HG03558 (cell line): Measurements from ENCODE around the gene FANCC.

Experiments
- ATAC-seq: cut with Tn5 transposase; IDR thresholded peaks from one replicate; pipeline ENCODE4 v1.9.1; 2021; ENCODE audit warnings: moderate number of reproducible peaks; ENCODE audit not compliant: unreplicated experiment; ENCODE audit errors: extremely low read depth

FANCC gene

DNA sequence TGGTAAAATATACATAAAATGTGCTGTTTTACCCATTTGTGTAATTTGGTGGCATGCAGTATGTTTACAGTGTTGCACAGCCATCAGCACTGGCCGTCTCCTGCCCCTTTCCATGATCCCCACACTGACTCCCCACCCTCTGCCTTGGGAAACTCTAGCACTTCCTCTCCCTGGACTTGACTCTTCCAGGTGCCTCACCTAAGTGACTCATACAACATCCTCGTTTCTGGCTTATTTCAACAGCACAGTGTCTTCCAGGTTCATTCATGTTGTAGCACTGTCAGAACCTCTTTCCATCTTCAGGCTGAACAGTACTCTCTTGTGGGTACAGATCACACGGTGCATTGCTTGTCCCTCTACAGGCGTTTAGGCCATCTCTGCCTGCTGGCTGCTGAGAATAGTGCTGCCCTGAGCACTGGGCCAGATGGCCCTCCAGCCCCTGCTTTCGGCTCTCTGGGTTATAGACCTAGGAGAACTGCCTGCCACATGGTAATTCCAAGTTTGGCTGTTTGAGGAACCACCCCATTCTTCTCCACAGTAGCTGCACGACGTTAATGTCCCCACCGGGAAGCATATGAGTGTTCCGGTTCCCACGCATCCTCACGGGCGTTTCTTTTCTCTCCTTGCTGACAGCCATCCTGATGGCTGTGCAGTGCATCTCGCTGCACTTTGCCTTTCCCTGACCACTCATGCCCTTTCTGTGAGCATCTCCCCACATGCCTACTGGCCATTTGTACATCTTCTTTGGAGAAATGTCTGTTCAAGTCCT, 211.8 kb downstream of the FANCC start:
- no peak for ATAC-seq

DNA sequence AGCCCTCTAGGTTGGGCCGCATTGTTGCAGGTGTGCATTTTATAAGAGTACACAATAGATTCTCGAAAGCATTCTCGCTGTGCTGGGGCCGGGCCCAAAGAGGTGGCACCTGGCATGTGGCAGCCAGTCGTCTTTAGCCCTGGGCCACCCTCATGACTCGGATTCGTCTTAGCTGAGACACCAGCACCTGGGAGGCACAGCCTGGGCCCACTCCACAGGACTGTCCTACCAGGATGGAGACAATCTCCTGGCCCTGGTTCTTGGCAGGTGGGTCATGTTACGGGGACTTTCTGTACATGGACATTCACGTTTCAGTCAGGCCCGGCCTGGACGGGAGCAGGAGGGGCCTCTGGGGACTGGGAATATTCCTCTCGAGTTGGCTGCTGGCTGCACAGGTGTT, 212.5 kb downstream of the FANCC start:
- no peak for ATAC-seq

DNA sequence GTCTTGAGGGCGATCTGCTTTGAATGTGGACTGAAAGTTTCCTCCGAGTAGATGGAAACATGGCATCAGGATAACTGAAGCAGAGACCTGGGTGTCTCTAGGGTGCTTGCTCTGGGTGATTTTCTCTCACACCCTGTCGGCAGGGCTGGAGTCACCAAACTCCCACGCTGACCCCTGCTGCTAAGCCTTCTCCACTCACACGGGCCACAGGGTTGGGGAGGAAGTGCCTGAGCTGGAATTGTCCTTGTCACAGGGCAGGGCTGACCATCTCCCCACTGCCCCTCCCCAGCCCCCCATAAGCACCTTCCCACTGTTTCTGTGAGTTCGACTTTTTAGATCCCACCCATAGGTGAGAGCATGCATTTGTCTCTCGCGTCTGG, 212.9 kb downstream of the FANCC start:
- ATAC-seq, result no peak

DNA sequence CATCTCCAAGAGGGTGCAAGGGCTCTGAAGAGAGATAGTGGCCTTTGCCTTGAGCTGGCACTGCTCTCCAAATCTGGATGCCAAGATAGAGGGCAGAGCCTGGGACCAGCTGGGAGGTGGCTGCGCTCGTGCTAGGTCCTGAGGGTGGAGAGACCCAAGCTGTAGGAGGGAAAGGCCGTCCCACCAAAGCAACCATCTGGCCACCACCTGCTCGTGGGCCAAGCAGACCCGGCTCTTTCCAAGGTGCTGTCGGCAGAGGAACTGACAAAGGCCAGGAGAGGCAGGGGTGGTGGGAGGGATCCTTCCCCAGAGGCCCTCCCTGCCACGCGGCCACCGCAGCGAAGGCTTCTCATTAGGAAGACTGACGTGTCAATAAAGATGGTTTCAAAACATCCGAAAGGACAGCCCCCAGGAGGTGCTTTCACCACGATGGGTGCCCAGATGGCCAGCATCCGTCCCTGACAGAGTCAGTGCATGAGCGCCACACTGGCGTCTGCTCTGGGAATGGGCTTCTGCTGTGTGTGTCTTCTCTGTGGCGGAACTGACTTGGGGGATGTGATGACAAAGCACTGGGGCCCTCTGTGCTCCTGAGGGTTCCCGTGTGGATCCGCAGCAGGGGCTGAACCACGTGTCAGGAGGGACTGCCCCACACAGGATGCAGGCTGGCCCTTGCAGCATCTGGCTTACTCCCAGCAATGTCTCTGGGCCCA, 213.5 kb downstream of the FANCC start:
- ATAC-seq, result no peak

DNA sequence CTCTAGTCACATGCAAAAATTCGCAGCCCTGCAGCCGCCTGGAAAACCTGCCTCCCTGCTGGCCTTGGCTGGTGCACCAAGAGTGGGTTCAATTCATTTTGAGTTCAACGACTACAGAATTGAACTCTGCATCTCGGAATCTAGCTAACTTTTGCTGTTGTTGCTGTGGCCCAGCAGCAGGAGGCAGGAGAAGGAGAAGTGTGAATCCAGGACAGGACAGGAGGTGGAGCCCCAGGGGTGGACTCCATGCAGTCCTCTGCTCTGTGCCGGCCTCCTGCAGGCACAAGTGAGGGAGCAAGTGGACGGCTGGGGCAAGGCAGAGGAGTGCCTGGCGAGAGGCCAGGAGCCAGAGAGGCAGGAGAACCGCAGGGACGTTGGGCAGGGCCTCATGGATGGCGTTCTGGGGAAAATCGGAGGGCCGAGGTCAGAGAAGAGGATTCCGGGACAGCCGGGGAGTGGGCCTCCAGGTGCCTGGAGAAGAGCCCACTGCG, 214.2 kb downstream of the FANCC start:
- no peak for ATAC-seq

DNA sequence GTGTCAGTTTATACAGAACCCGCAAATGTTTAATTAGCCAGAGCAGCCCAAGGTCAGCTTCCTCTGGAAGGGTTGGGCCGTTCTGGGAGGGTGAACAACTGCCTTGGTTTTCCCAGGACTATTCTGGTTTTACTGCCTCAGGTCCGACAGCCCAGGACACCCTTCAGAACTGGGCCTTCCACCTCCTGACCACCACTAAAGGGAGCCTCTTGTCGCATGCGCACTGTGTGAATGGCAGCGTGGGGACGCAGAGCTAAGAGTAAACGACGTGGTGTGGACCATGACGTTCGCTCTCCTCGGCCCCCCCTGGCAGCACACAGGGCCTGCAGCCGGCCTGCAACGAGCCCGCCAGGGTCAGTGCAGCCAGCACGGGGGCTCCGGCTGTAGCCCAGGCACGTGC, 214.9 kb downstream of the FANCC start:
- no peak for ATAC-seq

DNA sequence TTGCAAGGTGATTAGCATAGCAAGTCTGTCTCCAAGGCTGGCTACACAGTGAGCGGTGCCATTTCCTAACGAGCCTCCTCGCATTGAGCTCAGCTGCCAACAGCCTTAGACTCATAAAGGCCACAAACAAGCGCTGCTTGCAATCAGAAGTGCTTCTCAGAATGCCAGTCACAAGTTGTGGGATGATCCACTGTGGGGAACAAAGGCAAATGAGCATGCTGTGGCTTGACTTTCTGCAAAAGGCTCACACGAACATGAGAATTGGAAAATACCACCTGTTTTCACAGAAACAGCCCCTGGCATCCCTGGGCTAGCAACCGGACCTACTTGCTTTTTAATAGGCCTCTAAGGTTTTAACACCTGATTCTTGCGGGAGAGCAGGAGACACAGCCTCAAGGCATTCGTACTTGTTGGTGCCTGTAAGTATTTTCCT, 215.5 kb downstream of the FANCC start:
- ATAC-seq, result no peak

DNA sequence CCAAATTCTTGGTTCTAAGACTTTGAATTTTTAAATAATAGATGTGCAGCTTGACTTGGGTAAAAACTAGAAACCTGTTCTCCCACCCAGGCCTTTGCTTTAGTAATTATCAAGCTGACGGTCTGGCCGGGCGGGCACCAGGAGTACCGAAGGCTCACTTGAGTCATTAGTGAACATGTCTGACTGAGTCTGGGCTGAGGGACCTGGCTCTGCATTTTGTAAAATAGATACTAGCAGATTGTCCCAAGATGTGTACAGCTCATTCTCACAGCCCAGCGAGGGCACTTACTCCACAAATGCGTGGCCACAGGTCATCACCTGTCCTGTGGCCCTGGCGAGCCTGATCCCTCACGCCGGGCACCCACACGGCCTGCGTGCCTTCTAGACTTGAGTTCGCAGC, 216.2 kb downstream of the FANCC start:
- ATAC-seq, result no peak

DNA sequence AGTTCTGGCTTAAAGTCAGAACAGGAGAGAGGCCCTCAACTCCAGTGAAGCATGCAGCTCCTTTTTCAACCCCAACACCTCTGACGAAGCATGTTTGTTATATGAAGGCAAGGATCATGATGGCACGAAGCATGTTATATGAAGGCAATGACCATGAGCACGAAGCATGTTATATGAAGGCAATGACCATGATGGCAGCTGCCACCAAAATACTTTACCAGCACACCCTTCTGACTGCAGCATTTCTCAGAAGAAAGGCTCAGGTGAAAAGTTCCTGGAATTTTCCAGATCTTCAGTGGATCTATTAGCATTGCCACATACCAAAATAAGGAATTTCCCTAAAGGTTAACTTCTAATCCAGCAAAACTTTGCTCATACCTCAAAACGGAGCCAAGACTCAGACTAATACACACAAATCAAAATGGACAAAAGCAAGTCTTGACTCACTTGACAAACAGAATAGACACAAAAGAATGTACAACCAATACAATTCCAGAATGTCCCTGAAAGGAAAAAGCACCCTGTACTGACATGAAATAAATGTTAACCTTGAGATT, 217.4 kb downstream of the FANCC start:
- no peak for ATAC-seq

DNA sequence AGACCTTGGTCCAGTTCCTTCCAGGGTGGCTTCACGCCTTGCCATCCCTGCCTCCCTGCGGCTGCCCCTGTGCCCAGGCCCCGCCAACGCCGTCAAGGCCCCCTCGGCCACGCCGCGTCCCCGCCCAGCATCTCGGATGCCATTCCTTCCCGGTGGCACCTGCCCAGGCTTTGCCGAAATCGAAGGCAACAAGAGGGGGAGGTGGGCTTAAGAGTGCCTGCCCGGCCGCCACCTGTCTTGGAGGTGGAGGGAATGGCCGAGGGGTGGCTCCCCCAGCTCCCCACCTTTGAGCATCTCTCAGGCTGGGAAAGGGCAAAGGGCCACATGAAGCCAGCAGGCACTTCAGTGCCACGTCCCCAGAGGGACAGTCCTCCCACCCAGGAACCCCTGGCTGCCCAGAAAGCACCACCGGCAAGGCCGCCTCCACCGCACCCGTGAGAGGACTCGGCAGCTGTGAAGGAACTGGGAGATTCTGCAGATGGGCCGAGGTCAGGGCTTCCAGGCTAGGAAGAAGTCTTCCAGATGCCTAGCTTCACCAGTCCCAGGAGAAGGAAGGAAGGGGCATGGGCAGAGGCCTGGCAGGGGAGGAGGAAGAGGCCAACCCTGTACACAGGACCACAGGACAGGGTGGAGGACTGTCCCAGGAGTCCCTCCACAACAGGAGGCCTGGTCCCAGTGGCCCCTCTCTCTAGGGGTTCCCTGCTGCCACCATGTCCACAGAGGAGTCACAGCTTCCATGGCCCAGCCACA, 218.0 kb downstream of the FANCC start:
- no peak for ATAC-seq

DNA sequence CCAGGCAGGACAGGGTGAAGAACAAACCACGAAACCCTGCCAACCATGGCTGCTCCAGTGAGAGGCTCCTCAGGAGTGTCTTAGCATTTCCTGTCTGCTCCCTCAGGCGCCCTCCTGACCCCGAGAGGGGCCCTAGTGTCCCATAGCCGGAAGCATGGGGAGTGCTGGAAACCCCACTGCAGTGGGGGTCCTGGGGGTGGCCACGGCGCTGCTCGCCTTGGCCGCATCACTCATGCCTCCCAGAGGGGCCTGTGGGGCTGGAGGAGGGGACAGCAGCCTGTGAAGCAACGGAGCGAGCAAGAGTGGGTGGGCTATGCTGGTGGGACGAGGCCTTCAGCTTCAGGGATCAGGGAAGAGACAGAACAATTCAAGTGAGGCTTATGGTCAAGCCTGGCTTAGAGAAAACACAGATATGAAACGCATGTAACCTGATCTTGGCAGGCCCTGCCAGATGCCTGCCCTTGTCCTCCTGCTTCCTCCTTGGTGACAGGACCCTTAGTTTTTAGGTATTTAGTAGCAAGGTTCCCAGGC, 219.1 kb downstream of the FANCC start:
- ATAC-seq, result no peak

DNA sequence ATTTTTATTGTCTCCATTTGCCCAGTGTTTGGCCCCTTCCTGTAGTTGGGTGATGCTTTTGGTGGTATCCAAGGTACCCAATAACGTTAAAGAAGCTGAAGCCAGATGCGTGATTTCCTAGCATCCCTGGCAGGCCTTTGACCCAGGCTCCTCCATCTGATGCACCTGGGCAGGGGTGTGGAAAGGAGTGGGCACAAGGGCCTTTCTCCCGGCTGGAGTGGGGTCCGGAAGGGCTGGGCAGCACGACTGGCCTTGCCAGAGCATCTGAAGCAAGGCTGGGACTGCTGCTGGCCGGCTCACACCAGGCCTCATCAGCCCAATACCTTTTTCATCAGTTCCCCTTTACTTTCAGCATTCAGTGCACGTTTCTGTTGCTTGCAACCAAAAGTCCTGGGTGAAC, 220.2 kb downstream of the FANCC start:
- ATAC-seq, result no peak

DNA sequence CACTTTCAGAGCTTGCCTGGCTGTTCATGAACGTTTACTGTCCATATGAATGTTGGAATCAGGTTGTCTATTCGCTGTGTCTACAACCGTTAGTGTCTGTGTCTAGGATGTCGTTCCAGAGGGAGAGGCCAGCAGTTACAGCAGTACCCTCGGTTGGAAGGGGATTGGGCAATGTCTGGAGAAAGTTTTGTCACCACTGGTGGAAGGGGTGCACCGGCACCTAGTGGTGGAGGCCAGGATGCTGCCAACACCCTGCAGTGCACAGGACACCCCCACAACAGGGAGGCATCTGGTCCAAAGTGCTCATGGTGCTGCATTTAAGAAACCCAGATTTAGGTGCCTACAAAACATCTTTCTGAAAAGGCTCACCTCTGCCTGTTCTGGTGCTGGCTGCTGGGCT, 220.7 kb downstream of the FANCC start:
- ATAC-seq, result no peak

DNA sequence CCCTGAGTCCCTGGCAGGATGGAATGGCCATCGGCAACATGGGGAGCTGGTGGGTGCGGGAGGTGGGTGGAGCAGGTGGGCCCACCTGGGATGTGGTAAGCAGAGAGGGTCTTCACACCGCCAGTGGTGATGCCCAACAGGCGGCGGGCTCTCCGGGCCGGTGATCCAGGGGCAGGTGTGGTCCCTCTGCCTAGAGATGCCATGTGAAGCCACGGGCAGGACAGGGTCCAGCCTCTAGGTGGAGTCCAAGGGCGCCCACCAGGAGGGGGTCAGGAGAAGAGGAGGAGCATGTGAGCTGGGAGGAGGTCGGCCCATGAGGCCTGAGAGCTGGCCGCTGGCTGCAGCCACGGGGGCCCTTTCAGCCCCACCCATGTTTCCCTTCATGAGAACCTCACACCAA, 221.1 kb downstream of the FANCC start:
- ATAC-seq, result no peak

DNA sequence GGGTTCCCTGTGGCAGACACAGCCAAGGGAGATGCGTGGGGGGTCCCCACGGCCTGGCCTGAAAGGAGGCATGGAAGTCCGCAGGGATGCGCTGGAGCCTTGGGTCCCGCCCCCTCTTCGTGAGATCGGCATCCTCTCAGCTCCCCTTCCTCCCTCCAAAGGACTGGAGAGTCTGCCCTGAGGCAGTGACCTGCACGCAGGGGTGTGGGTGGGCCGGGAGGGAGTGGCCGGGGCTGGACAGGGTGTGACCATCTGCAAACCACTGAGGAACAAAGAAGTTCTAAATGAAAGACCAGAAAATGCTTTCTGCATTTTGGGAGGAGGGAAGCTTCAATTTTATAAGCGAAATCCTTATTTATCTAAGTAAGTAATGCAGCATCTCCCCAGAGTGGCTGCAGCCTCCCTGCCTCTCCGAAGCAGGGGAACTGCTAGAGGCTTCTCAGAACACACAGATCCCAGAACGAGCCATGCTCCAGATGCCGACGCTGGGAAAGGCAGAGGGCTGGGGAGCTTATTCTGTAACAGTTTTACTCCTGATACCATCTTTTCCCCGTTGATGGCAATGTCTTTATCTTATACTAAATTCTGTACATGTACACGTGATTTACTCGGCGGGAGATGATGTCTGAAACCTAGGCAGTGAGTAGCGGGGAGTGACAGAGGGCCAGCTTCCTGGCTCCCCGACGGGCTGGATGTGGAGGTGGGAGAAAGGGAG, 221.7 kb downstream of the FANCC start:
- ATAC-seq, result no peak

DNA sequence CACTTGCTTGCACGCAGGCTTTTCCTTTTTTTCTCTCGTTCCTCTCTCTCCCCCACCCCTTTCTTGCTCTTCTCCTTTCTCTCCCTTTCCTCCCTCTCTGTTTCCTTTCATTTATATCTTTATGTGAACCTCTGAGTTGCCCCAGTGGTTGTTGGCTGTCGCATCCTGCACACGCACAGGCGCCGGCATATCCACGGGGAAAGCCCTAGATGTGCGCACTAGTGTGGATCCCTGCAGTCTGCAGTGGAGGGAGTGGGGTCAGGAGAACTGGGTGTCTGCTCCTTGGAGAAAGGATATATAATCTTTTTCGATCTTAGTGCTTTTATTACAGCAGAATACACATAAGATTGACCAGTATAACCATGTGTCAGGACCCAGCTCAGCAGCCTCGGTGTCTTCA, 223.5 kb downstream of the FANCC start:
- no peak for ATAC-seq

DNA sequence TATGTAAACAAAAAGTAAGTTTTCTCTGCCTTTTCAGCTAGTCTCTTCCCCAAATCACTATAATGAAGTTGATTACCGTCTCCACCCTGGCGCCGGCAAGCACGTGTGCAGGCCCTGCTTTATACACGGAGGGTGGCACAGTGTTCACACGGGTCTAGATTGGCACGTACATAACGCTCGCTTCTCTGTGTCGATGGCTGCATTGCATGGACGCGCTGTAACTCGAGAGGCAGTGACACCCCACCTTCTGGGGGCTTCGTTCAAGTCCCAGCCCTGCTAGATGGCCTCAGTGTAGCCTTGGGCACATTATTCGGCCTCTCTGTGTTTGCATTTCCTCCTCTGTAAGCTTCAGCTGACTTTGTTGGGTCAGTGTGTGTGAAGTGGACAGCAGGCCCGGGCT, 223.9 kb downstream of the FANCC start:
- no peak for ATAC-seq

DNA sequence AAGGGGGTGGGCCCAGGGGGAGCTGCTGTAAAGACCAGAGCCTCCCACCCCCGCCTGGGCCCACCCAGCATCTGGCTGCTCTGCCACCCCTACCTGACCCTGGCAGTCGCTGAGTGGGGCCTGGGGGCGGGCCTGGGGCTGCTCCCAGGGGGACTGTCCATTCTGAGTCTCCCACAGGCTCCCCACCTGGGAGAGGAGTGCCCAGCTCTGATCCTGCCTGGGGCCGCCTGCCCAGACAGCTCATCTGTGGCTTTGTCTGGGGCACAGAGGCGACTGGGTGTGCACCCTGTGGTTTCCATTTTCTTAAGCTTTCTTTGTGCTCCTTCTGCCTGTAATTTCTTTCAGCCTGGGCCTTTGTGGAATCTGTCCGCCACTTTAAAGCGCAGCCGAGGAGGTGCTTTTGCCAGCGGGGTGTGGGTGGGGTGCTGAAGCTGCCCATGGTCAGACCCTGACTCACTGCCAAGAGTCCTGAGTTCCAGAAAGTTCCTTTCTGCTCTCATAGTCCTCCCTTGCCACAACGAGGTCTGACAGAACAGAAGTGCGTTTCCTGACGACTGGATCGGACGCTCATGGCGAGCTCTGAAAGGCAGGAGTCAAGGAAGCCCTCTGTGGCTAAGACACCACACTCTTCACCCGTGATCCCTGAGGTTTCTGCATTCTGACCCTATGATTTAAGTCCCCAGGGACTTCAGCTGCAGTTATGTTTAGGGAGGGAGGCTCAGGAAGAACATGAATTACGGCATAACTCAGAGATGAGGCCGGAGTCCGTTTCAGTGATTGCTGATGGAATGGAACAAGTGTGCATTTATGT, 225.0 kb downstream of the FANCC start:
- no peak for ATAC-seq

DNA sequence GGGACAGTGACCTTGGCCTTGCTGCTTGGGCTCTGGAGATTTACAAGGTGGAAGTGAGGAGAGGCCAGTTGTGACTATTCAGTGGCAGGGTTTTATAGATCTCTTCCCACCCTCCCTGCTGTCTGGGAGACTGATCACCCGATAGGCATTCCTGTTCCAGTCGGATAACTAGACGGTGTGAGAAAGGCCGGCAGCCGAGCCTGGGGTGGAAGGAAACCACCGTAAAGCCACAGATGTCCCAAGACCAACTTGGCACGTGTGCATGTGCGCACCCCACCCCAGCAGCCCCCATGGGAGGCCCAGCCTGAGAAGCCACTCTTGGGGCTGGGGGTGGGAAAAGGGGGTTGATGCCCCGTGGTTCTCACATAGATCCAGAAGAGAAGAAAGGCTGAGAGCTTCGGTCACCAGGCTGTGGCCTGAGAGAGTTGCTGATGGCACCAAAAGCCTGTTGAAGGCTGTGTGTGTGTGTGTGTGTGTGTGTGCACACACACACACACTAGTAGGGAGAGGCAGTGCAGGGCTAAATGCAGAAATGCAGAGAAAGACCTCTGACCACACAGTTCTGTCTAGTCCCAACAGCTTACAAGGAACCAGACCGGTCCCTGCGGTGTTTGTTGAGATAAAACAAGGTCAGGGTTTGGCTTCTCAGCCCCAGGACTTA, 225.8 kb downstream of the FANCC start:
- ATAC-seq, result no peak
